Measurements from ENCODE around the gene TLR5.
"Not testable (repeated sequence)": the region's sequence is repeated elsewhere in the genome, so short reads cannot be mapped to it uniquely, and the experiment has no call there.

Gene TLR5

DNA sequence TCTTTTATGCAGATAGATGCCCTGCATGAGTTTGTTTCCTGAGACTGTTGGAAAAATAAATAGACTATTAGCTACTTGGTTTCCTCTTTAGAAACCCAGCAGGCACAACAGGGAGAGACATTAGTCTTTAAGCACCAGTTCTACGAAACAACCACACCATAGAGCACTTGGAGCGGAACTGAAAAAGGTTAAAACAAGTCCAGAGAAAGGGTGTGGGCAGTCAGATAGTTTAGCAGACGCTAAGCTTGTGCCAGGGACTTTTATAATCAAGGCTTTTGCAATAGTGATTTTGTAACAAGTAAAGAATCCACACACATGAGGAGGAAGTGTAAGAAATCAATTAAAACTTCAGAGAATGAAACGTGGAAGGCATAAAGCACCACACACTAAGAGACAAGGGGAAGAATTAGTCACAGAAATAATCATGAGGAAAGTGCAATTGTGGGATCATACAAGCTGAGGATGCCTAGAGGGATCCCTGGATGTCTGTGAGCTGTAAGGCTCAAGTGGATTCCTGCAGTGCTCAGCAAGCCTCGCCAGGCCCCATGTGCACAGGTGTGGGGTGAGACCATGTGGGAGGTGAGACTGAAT lies 37.8 kb upstream of the TLR5 start:
- no peak for DNase-seq (ENCODE audit: low spot score)
- TF ChIP-seq, protein P1, sequence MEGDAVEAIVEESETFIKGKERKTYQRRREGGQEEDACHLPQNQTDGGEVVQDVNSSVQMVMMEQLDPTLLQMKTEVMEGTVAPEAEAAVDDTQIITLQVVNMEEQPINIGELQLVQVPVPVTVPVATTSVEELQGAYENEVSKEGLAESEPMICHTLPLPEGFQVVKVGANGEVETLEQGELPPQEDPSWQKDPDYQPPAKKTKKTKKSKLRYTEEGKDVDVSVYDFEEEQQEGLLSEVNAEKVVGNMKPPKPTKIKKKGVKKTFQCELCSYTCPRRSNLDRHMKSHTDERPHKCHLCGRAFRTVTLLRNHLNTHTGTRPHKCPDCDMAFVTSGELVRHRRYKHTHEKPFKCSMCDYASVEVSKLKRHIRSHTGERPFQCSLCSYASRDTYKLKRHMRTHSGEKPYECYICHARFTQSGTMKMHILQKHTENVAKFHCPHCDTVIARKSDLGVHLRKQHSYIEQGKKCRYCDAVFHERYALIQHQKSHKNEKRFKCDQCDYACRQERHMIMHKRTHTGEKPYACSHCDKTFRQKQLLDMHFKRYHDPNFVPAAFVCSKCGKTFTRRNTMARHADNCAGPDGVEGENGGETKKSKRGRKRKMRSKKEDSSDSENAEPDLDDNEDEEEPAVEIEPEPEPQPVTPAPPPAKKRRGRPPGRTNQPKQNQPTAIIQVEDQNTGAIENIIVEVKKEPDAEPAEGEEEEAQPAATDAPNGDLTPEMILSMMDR (IDR thresholded peaks at IDR 0.05; ENCODE audit: extremely low read depth, missing control alignments), result no peak

DNA sequence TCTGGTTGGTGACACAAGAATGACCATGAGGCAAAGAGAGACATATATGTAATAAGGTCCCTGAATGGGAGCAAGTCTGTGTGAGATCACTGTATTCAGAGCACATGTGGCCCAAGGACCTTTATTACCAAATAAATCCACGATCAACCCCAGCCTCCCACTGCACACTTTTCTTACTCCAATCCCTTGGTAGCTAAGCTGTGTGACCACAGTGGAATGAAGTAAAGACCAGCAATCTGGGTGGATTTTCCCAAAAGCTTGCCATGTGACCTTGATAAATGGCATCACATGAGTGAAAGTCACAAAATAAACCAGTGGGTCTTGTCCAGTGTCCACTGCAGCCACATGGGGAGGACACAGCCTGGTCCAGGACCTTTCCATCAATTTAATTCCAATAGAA lies 36.7 kb upstream of the TLR5 start:
- no peak for DNase-seq (ENCODE audit: low spot score)
- TF ChIP-seq, protein P1 (IDR thresholded peaks at IDR 0.05; ENCODE audit: extremely low read depth, missing control alignments), result no peak

DNA sequence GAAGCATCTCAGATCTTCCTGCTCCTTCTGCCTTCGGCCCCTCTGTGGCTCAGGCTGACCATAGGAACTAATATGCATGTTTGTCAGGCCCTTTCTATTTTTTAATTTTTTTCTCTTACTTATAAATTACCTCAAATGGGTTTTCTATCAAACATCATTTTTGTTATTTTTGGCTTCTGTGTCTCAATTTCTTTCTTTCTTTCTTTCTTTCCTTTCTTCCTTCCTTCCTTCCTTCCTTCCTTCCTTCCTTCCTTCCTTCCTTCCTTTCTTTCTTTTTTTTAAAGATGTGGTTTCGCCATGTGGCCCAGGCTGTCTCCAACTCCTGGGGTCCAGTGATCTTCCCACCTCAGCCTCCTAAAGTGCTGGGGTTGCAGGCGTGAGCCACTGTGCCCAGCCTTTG lies 36.2 kb upstream of the TLR5 start:
- no peak for DNase-seq (ENCODE audit: low spot score)
- TF ChIP-seq, protein P1 (IDR thresholded peaks at IDR 0.05; ENCODE audit: extremely low read depth, missing control alignments), result no peak

DNA sequence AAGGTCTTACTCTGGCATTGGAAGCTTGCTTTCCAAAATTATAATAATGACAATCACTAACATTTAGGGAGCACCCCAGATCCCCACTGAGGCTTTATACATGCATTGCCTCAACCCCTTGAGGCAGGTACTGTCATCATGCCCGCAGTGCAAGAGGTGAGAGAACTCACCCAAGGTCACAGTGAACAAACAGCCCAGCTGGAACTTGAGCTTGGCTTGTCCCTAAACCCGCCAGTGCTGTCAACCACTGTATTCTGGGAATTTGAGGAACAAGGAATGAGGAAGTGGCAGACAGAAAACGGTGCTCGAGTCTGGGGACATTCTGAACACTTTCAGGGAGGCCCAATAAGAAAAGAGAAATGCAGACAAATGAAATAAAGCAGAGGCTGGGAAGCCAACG lies 34.6 kb upstream of the TLR5 start:
- TF ChIP-seq, protein P1 (IDR thresholded peaks at IDR 0.05; ENCODE audit: extremely low read depth, missing control alignments), result no peak
- no peak for DNase-seq (ENCODE audit: low spot score)

DNA sequence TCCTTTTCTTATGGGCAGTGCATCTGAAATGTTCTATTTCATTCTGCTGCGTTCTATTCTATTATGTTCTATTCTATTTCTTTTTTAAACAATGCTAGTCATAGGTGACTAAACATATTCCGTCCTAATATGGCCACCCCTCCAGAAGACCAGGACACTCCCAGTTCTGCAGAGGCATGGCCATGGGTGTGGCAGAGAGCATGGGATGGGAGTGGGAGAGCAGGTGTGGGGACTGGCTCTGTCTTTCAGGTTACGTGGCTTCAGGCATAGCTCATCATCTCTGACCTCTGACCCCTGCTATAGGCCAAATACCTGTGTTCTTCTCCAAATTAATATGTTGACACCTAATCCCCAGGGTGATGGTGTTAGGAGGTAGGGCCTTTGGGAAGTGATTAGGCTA lies 33.4 kb upstream of the TLR5 start:
- DNase-seq (ENCODE audit: low spot score), result no peak
- TF ChIP-seq, protein P1 (IDR thresholded peaks at IDR 0.05; ENCODE audit: extremely low read depth, missing control alignments), result no peak

DNA sequence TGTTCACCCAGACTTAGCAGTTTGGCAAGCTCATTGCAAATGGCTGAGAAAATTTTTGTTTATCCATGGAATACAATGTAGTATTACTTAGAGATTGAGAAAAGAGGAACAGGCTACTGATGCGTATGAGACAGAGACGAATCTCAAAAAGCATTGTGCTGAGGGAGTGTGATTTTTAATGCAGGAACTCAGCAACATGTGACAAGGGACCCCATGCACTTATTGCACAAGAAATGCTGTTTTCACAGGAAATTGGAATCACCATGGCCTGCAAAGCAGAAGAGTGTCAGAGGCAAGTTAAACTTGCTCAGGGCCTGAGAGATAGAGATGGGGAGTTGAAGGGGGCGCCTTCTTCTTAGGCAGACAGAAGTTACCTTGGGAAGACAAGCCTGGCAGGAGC lies 32.6 kb upstream of the TLR5 start:
- TF ChIP-seq, protein P1 (IDR thresholded peaks at IDR 0.05; ENCODE audit: extremely low read depth, missing control alignments), result no peak
- no peak for DNase-seq (ENCODE audit: low spot score)

DNA sequence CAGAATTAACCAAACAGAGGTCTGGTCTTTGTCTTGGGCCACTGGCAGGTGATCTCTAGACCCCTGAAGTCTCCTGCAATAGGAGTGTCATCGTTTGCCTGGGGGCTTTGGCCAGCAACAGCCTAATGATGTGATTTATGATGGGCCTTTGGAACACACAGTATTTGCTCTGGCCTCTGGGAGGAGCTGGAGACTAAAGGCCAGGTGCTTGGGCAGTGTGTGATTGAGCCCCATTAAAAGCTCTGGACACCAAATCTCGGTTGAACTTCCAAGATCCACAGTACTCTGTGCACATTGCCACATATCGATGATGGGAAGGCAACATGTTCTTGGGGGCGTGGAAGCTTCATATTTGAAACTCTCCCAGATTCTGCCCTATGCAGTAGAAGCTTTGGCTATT lies 32.0 kb upstream of the TLR5 start:
- DNase-seq (ENCODE audit: low spot score), result no peak

DNA sequence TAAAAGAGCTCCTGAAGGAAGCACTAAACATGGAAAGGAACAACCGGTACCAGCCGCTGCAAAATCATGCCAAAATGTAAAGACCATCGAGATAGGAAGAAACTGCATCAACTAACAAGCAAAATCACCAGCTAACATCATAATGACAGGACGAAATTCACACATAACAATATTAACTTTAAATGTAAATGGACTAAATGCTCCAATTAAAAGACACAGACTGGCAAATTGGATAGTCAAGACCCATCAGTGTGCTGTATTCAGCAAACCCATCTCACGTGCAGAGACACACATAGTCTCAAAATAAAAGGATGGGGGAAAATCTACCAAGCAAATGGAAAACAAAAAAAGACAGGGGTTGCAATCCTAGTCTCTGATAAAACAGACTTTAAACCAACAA lies 26.4 kb upstream of the TLR5 start:
- not testable (repeated sequence) for DNase-seq (ENCODE audit: low spot score)

More for the DNA sequence above, 32.0 kb upstream of the TLR5 start:
- TF ChIP-seq, protein P1 (IDR thresholded peaks at IDR 0.05; ENCODE audit: extremely low read depth, missing control alignments), result no peak
